ENCODE measurements around the gene SLMAP.

Gene SLMAP

GRCh38 chr3:57961177-57961827, 205.2 kb downstream of the SLMAP start:
- H3K9me3 ChIP-seq (ENCODE audit: control insufficient read depth, low read length), result no peaks in the 10 kb centered on the region
- no peaks in the 10 kb centered on the region for H3K79me2 ChIP-seq
- H3K27ac ChIP-seq, result no peak overlapping the region
- no peak overlapping the region for H3K9ac ChIP-seq
- no peaks in the 10 kb centered on the region for H3K27me3 ChIP-seq (ENCODE audit: control insufficient read depth, insufficient read depth, low read length)
- no peak overlapping the region for H3K4me3 ChIP-seq (ENCODE audit: low read depth, low read length)
- H2AFZ ChIP-seq, result peak overlapping the region; percentile 67
- peaks cover 7% of the 10 kb centered on the region for H3K4me1 ChIP-seq
- peak overlapping the region; percentile 17 for H3K4me2 ChIP-seq (ENCODE audit: low read length)
- no peaks in the 10 kb centered on the region for H3K36me3 ChIP-seq (ENCODE audit: control insufficient read depth, insufficient read depth, low read length)
- no peak for TF ChIP-seq CTCF (IDR thresholded peaks at IDR 0.05)

- H3K79me2 ChIP-seq, result no peaks in the 10 kb centered on the region
- no peak overlapping the region for H3K27ac ChIP-seq
- peak overlapping the region; percentile 17 for H3K4me2 ChIP-seq (ENCODE audit: low read length)
- H3K9ac ChIP-seq, result no peak overlapping the region
- H3K9me3 ChIP-seq (ENCODE audit: control insufficient read depth, low read length), result no peaks in the 10 kb centered on the region
- peaks cover 7% of the 10 kb centered on the region for H3K4me1 ChIP-seq
- peak overlapping the region; percentile 67 for H2AFZ ChIP-seq
- no peaks in the 10 kb centered on the region for H3K36me3 ChIP-seq (ENCODE audit: control insufficient read depth, insufficient read depth, low read length)
- no peaks in the 10 kb centered on the region for H3K27me3 ChIP-seq (ENCODE audit: control insufficient read depth, insufficient read depth, low read length)
- H3K4me3 ChIP-seq (ENCODE audit: low read depth, low read length), result no peak overlapping the region
- peak; percentile 23 for TF ChIP-seq CTCF (IDR thresholded peaks at IDR 0.05)
These were observed 205.8 kb downstream of the SLMAP start for GRCh38 chr3:57961828-57962447.

- no peak for TF ChIP-seq CTCF (IDR thresholded peaks at IDR 0.05)
- Histone ChIP-seq H3K4me2 (ENCODE audit: low read length) (no peak overlapping the region), H3K27ac (no peak overlapping the region), H3K4me3 (ENCODE audit: low read depth, low read length) (no peak overlapping the region), H2AFZ (no peak overlapping the region), H3K79me2 (no peaks in the 10 kb centered on the region), H3K9ac (no peak overlapping the region), H3K36me3 (ENCODE audit: control insufficient read depth, insufficient read depth, low read length) (no peaks in the 10 kb centered on the region), H3K27me3 (ENCODE audit: control insufficient read depth, insufficient read depth, low read length) (no peaks in the 10 kb centered on the region), H3K9me3 (ENCODE audit: control insufficient read depth, low read length) (no peaks in the 10 kb centered on the region), H3K4me1 (peaks cover 7% of the 10 kb centered on the region)
These were observed 206.3 kb downstream of the SLMAP start for GRCh38 chr3:57962448-57962834.

- Histone ChIP-seq H2AFZ (no peak overlapping the region), H3K4me1 (peaks cover 7% of the 10 kb centered on the region), H3K9me3 (ENCODE audit: control insufficient read depth, low read length) (no peaks in the 10 kb centered on the region), H3K4me3 (ENCODE audit: low read depth, low read length) (no peak overlapping the region), H3K79me2 (no peaks in the 10 kb centered on the region), H3K9ac (no peak overlapping the region), H3K36me3 (ENCODE audit: control insufficient read depth, insufficient read depth, low read length) (no peaks in the 10 kb centered on the region), H3K27ac (no peak overlapping the region), H3K27me3 (ENCODE audit: control insufficient read depth, insufficient read depth, low read length) (no peaks in the 10 kb centered on the region), H3K4me2 (ENCODE audit: low read length) (no peak overlapping the region)
- no peak for TF ChIP-seq CTCF (IDR thresholded peaks at IDR 0.05)
These were observed 207.8 kb downstream of the SLMAP start for GRCh38 chr3:57963811-57964346.
